HG03354 (cell line): ENCODE data around the gene SLC25A38.
"Not testable (repeated sequence)": the region's sequence is repeated elsewhere in the genome, so short reads cannot be mapped to it uniquely, and the experiment has no call there.

Experiments
- ATAC-seq: cut with Tn5 transposase; IDR thresholded peaks from one replicate; pipeline ENCODE4 v1.9.1; 2021; ENCODE audit warnings: mild to moderate bottlenecking; ENCODE audit not compliant: unreplicated experiment, poor library complexity, severe bottlenecking

Gene SLC25A38

GRCh38 chr3:39383045-39383880 is at the start of gene SLC25A38:
SLC25A38 (plus strand) TSS chr3:39383370; CDS start chr3:39383725, 355 bp downstream.
- peak; percentile 78 for ATAC-seq

- ATAC-seq: no peak
Observed at GRCh38 chr3:39333607-39334006, 49.6 kb upstream of the SLC25A38 start.

DNA sequence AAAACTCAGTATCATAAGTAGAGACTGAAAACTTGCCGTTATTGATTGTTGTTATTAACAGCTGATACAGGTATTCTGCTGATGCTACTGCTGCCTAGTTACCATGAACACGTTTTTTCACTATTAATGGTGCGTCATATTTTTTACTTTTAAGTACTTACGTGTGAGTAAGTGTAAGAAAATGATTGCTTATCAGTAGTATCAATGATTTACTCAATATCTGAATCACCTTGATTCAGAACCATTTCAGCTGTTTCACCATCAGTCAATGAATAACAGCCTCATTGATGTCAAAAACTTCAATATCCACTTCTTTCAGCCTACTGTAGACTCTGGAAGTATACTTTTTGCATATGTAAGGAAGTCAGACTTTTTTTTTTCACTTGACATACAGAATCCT is 49.0 kb upstream of the SLC25A38 start:
- no peak for ATAC-seq

- ATAC-seq: no peak
Observed at GRCh38 chr3:39338201-39338600, 45.0 kb upstream of the SLC25A38 start.

- ATAC-seq: no peak
Observed at GRCh38 chr3:39339086-39339485, 44.1 kb upstream of the SLC25A38 start.

DNA sequence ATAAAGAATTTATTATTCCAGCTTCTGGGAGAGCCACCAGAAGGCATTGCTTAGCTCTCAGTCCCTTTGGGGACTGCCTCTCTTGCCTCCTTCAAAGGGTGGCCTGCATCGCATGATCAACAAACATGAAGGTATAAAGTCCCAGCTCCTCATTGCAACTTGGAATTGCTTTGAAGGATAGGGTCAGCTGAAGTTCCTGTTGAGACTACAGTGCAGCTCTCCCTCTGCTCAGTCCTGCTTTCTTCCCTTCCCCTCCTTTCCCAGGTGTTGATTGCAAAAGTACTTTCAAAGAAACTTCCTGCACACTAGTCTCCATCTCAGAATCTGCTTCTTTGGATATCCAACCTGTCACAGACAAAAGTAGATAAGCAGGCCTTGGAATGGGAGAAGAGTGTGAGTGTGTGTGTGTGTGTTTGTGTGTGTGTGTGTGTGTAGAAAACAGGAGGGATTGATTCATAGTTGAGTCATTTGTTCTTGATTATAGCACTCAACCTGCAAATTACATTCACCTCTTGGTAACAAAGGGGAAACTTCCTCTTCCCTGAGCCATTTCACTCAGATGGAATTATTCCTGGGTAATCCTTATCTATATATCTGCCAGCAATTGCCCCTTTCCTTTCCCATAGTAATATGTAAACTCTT is 40.0 kb upstream of the SLC25A38 start:
- ATAC-seq: no peak

DNA sequence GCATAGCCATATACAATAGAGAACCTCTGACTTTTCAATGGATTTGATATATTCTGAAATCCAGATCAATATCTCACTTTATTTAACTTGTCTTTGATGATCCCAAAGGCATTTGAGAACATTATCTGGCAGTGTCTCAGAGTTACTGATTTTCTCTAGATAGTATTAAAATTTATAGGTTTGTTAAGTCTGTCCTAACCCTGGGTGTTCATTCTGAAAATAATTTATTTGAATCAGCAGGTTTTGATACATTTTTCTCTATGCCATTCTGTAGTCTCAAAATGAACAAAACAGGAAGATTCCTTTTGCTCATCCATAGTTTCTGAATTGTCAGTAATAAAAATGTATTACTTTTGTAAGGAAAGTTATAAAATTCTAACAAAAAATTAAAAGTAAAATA is 39.4 kb upstream of the SLC25A38 start:
- no peak for ATAC-seq

- no peak for ATAC-seq
Observed at GRCh38 chr3:39344746-39345344, 38.3 kb upstream of the SLC25A38 start.

GRCh38 chr3:39346785-39347585 is 36.2 kb upstream of the SLC25A38 start:
- ATAC-seq: peak; percentile 89

DNA sequence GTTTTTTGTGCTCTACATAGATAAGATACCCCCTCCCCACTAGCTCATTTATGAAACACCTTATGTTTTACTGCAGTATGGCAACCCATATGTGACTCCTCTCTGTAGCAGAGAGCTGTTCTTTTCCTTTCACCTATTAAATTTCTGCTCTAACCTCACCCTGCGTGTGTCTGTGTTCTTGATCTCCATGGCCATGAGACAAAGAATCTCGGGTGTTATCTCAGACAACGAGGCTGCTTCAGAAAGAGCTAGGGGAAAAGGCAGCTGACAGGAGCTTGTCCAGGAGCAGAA is 35.6 kb upstream of the SLC25A38 start:
- peak; percentile 24 for ATAC-seq

DNA sequence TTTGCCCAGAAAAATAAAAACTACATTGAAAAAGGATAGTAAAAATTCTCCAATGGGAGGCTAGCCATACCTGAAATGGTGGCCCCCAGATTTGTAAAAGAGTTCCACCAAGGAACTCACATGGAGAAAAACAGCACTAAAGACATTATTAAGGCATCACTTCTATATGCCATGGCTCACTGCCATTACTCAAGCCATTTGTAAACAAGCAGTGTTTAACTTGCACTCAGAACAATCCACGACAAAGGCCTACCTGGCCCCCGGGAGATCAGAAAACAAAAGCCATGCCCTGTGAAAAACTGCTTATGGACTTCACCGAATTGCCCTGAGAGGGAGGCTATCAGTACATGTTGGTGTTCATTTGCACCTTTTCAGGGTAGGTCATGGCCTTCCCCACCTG is 34.1 kb upstream of the SLC25A38 start:
- ATAC-seq: no peak

GRCh38 chr3:39350714-39351113 is 32.5 kb upstream of the SLC25A38 start:
- ATAC-seq: no peak

- not testable (repeated sequence) for ATAC-seq
Observed at GRCh38 chr3:39351134-39351533, 32.0 kb upstream of the SLC25A38 start.

DNA sequence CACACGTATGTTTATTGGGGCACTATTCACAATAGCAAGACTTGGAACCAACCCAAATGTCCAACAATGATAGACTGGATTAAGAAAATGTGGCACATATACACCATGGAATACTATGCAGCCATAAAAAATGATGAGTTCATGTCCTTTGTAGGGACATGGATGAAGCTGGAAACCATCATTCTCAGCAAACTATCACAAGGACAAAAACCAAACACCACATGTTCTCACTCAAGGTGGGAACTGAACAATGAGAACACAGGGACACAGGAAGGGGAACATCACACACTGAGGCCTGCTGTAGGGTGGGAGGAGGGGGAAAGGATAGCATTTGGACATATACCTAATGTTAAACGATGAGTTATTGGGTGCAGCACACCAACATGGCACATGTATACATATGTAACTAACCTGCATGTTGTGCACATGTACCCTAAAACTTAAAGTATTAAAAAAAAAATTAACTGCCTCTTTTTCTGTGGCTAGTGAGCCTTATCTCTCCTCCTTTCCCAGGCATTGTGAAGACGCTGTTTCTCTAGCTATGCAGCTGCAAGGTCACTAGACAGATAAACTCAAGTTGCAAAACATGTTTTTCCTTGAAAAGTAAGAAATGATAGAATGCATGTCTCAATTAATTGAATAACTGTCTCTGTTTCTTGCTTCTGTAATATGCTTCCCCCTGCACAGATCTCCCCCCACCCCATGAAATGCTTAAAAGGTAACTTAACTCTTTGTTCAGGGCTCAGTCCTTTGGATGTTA is 29.8 kb upstream of the SLC25A38 start:
- not testable (repeated sequence) for ATAC-seq

GRCh38 chr3:39358333-39358732 is 24.8 kb upstream of the SLC25A38 start:
- ATAC-seq: no peak

DNA sequence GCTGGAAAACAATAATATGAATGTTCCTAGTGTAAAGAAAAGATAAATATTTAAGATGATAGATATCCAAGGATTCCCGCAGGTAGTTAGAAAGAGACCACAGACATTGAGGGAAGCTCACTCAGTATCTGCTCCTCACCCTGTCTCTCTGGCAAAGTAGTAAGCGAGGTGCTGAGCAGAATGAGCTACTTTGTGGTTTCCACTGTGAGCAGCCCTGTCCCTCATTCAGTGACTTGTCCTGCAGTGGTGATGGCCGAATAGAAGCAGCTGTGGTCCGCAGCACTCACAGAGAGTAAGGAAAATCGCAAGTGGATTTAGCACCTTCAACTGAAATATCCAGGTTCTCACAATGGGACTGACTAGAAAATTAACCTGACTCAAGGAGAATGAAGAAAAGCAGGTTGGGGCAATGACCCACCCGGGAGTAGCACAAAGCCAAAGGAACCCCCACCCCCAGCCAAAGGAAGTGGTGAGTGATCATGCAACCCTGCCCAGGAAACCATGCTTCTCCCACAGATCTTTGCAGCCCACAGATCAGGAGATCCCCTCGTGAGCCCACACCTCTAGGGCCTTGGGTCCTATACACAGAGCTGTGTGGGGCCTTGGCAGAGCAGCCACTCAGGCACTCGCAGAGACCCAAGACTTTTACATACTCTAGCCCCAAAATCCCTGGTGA is 21.8 kb upstream of the SLC25A38 start:
- no peak for ATAC-seq

- no peak for ATAC-seq
Observed at GRCh38 chr3:39362192-39362591, 21.0 kb upstream of the SLC25A38 start.

DNA sequence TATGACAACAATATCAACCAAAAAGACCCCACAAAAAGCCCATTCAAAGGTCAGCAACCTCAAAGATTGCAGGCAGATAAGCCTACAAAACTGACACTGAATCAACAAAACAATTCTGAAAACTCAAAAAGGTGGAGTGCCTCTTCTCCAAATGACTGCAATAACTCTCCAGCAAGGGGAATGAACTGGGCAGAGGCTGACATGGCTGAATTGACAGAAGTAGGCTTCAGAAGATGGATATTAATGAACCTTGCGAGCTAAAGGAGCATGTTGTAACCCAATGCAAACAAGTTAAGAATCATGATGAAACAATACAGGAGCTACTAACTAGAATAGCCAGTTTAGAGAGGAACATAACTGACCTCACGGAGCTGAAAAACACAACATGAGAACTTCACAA is 20.4 kb upstream of the SLC25A38 start:
- ATAC-seq: no peak

GRCh38 chr3:39370450-39370849 is 12.7 kb upstream of the SLC25A38 start:
- ATAC-seq: not testable (repeated sequence)
